ENCODE measurements around the gene TIMP2. TPM values are rescaled to one million over a fixed set of nuclear protein-coding genes. Genes with fewer than 3 reads are reported as not detected.
A peak's percentile ranks its signal among the peaks of the same experiment; 100 is the strongest.

Gene TIMP2
- total and polyA plus RNA-seq, 2 of the 4 experiments (the other 2 are of a cell fraction): 43.9 to 416 TPM

DNA sequence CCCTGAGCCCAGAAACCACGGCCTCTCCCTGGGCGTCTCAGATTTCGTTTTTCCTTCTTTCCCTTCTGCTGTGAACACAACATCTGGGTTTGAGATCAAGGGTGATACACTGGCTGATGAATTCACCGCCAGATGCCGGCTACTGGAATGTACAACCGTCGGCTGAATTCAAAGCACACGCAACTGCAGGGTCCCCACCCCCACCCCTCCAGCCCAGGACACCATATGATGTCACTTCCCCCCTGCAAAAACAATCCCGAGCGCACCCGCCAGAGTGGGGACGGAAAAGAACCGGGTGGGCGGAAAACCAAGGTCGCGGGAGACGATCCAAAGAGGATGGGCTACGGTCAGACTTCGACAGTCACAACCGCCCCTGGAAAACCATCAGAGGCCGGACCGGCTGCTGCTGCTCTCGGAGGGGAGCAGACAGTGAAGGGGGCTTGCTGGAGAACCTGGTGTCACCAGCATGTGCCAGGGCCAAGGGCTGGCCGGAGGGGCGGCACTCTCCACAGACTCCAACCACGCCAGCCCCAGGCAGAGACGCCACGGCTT is 45.5 kb downstream of the TIMP2 start:
- Histone ChIP-seq H4K91ac (ENCODE audit: insufficient read depth, low read depth, low read length) (peak overlapping the region; percentile 99), H3K4me1 (ENCODE audit: control insufficient read depth, insufficient read depth, low read length) (peaks cover 55% of the 10 kb centered on the region), H4K5ac (ENCODE audit: low read depth, low read length) (peak overlapping the region; percentile 92), H2BK15ac (ENCODE audit: low read depth, low read length) (peak overlapping the region; percentile 95; the same call in 2 of the 3 replicates), H3K23ac (ENCODE audit: low read depth, low read length) (peak overlapping the region; percentile 90), H2BK20ac (ENCODE audit: low read depth, low read length) (peak overlapping the region; percentile 87), H3K36me3 (ENCODE audit: control insufficient read depth, insufficient read depth, low read length) (peaks cover 2% of the 10 kb centered on the region; the same call in 1 of the 2 replicates), H3K4ac (ENCODE audit: low read depth, low read length) (peak overlapping the region; percentile 98), H3K4me3 (ENCODE audit: insufficient read depth, low read depth, low read length) (no peak overlapping the region), H3K4me2 (ENCODE audit: low read depth, low read length) (peak overlapping the region; percentile 38), H2AFZ (replicated peaks; ENCODE audit: low read length, poor library complexity) (peak overlapping the region; percentile 89), H3K56ac (ENCODE audit: extremely low read depth, insufficient read depth, low read length) (peak overlapping the region; percentile 52; the same call in 1 of the 2 replicates), H2AK5ac (ENCODE audit: low read depth, low read length) (peak overlapping the region; percentile 98), H4K8ac (ENCODE audit: low read depth in 2 of 2, low read length in 2 of 2) (peak overlapping the region; percentile 72 to 97), H3K18ac (ENCODE audit: low read depth, low read length) (peak overlapping the region; percentile 67), H2BK120ac (ENCODE audit: low read depth, low read length) (peak overlapping the region; percentile 95), H3K27me3 (ENCODE audit: control insufficient read depth, insufficient read depth, low read length) (no peaks in the 10 kb centered on the region), H3K9me3 (ENCODE audit: control insufficient read depth, insufficient read depth, low read length) (no peaks in the 10 kb centered on the region), H3K9ac (ENCODE audit: low read depth, low read length) (peak overlapping the region; percentile 37), H3K27ac (ENCODE audit: insufficient read depth, low read length) (peak overlapping the region; percentile 92), H3K14ac (replicated peaks; ENCODE audit: low read depth, low read length) (peak overlapping the region; percentile 96), H2AK9ac (replicated peaks; ENCODE audit: low read depth, low read length, poor library complexity) (peak overlapping the region; percentile 84), H2BK5ac (ENCODE audit: low read depth, low read length, poor library complexity, severe bottlenecking) (peak overlapping the region; percentile 97), H3K79me1 (ENCODE audit: low read depth in 1 of 2, low read length in 2 of 2) (peaks cover 39 to 86% of the 10 kb centered on the region in 2 experiments), H3K9me1 (ENCODE audit: insufficient read depth, low read length) (peaks cover 47% of the 10 kb centered on the region), H4K20me1 (ENCODE audit: insufficient read depth, low read length) (peaks cover 35% of the 10 kb centered on the region)
- ATAC-seq (ENCODE audit: low read depth): peak; percentile 47
- intact Hi-C loops (cut with micrococcal nuclease) (loop anchor here (1.0 kb wide), 2 partner anchors 46 to 55 kb away; partner anchors contain the start of gene TIMP2), dilution Hi-C loops (cut with HindIII; ENCODE audit: low sequenced_read_pairs, unreplicated experiment) (no loop called here), in situ Hi-C loops (cut with MboI; ENCODE audit: low sequenced_read_pairs) (no loop called here)
- DNase-seq: peak; percentile 98
- WGBS, 2 experiments (ENCODE audit: extremely low coverage in 2 of 2, insufficient read length in 1 of 2): 7% methylated on average over 10 of the region's 28 CpGs; no CpG with 5 or more reads in 1 of the 2 experiments
- ChIA-PET CTCF (no interaction called here), POLR2A (ENCODE audit: unreplicated experiment) (no interaction called here)
- BruUV-seq (replicated peaks): no TSS peak
- peak; percentile 99 for TF ChIP-seq RCOR1 (IDR thresholded peaks at IDR 0.05; ENCODE audit: insufficient replicate concordance, low read length)
- TF ChIP-seq SMC3 (IDR thresholded peaks at IDR 0.05; ENCODE audit: low read depth, low read length): no peak
- TF ChIP-seq, protein P1, sequence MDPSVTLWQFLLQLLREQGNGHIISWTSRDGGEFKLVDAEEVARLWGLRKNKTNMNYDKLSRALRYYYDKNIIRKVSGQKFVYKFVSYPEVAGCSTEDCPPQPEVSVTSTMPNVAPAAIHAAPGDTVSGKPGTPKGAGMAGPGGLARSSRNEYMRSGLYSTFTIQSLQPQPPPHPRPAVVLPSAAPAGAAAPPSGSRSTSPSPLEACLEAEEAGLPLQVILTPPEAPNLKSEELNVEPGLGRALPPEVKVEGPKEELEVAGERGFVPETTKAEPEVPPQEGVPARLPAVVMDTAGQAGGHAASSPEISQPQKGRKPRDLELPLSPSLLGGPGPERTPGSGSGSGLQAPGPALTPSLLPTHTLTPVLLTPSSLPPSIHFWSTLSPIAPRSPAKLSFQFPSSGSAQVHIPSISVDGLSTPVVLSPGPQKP (IDR thresholded peaks at IDR 0.05; ENCODE audit: borderline replicate concordance, low read depth, low read length): no peak
- peak; percentile 35; the same call in 1 of the 2 replicates for TF ChIP-seq POLR2A (IDR thresholded peaks at IDR 0.05; ENCODE audit: low read depth, low read length)
- TF ChIP-seq, protein P2, sequence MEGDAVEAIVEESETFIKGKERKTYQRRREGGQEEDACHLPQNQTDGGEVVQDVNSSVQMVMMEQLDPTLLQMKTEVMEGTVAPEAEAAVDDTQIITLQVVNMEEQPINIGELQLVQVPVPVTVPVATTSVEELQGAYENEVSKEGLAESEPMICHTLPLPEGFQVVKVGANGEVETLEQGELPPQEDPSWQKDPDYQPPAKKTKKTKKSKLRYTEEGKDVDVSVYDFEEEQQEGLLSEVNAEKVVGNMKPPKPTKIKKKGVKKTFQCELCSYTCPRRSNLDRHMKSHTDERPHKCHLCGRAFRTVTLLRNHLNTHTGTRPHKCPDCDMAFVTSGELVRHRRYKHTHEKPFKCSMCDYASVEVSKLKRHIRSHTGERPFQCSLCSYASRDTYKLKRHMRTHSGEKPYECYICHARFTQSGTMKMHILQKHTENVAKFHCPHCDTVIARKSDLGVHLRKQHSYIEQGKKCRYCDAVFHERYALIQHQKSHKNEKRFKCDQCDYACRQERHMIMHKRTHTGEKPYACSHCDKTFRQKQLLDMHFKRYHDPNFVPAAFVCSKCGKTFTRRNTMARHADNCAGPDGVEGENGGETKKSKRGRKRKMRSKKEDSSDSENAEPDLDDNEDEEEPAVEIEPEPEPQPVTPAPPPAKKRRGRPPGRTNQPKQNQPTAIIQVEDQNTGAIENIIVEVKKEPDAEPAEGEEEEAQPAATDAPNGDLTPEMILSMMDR (conservative IDR thresholded peaks at IDR 0.05; ENCODE audit: low read depth, low read length): no peak
- peak; percentile 52; the same call in 1 of the 2 replicates for TF ChIP-seq MAZ (IDR thresholded peaks at IDR 0.05; ENCODE audit: borderline replicate concordance, low read depth, low read length)
- TF ChIP-seq BHLHE40 (IDR thresholded peaks at IDR 0.05; ENCODE audit: low read depth, low read length): peak; percentile 83
- no peak; the same call in 1 of the 2 replicates for TF ChIP-seq MXI1 (IDR thresholded peaks at IDR 0.05; ENCODE audit: borderline replicate concordance, low read depth, low read length)
- TF ChIP-seq CHD1 (IDR thresholded peaks at IDR 0.05; ENCODE audit: low read depth, low read length): no peak
- peak; percentile 53; the same call in 1 of the 2 replicates for TF ChIP-seq MAFK (IDR thresholded peaks at IDR 0.05; ENCODE audit: low read depth, low read length)
- TF ChIP-seq FOS (IDR thresholded peaks at IDR 0.05; ENCODE audit: low read depth, low read length): no peak
- peak; percentile 23; the same call in 1 of the 2 replicates for TF ChIP-seq RAD21 (IDR thresholded peaks at IDR 0.05; ENCODE audit: low read length)
- TF ChIP-seq NFE2L2 (IDR thresholded peaks at IDR 0.05; ENCODE audit: low read depth, low read length): no peak
- no peak for TF ChIP-seq RFX5 (IDR thresholded peaks at IDR 0.05; ENCODE audit: low read depth, low read length)
- peak; percentile 32; the same call in 1 of the 2 replicates for TF ChIP-seq CEBPB (IDR thresholded peaks at IDR 0.05; ENCODE audit: low read depth, low read length)
